ENCODE measurements around the gene GPRC5B.

DNA sequence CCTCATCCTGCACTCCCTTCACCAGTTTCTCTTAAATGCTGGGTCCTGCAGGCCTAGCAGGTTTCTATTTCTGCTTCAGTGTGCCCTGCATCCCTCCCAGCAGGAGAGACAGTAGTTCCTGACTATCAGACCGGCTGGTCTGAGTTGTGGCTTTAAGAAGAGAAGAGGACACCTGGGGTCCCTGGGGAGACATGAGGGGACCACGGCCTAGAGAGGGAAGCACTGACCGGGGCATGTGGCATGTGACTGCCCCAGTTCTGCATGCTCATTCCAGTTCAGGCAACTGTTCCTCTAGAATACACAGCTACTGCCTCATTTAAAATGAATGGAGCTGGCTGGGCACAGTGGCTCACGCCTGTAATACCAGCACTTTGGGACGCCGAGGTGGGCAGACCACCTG, 61.3 kb downstream of the GPRC5B start:
- TF ChIP-seq CTCF (IDR thresholded peaks at IDR 0.05) (no peak), POLR2A (IDR thresholded peaks at IDR 0.05) (no peak)

All from thyroid gland (tissue), 4 donors.